Measurements from ENCODE around the gene RAI1.
A peak's percentile ranks its signal among the peaks of the same experiment; 100 is the strongest.
"Not testable (repeated sequence)": the region's sequence is repeated elsewhere in the genome, so short reads cannot be mapped to it uniquely, and the experiment has no call there.

RAI1 gene

GRCh38 chr17:17681187-17681743, at the start of gene RAI1:
Gene RAI1, plus strand, starts transcription at chr17:17681458. Its CDS starts 111,491 bp downstream, at chr17:17792949.
- DNase-seq: peak in 51 of 58 donors; percentile 18 to 76 (median 63)

DNA sequence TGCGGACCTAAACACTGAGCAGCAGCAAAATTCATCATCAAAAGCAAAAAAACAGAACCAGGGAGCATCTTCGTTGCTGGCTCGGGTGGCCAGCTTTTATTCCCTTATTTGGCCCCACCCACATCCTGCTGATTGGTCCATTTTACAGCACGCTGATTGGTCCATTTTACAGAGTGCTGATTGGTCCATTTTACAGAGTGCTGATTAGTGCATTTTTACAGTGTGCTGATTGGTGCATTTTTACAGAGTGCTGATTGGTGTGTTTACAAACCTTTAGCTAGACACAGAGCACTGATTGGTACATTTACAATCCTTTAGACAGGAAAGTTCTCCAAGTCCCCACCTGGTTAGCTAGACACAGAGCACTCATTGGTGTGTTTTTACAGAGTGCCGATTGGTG, 48.6 kb upstream of the RAI1 start:
- DNase-seq: not testable (repeated sequence)

DNA sequence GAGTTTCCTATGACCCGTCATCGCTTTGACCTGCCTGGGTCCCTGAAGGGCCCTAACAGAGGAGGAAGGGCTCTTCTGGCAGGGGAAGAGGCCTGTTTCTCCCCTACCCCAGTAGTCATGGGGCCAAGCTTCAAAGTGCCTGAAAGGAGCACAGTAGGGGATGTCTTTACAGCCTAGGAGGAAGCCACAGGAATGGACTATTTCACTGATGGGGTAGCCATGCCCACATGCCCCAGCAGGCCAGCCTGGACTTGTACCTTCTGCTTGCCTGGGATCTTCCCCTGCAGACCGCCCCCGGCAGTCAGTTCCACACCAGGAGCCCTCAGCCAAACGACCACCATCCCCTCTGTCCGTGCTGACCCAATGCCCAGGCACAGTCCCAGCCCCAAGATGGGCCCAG, 47.9 kb upstream of the RAI1 start:
- no peak for DNase-seq

DNA sequence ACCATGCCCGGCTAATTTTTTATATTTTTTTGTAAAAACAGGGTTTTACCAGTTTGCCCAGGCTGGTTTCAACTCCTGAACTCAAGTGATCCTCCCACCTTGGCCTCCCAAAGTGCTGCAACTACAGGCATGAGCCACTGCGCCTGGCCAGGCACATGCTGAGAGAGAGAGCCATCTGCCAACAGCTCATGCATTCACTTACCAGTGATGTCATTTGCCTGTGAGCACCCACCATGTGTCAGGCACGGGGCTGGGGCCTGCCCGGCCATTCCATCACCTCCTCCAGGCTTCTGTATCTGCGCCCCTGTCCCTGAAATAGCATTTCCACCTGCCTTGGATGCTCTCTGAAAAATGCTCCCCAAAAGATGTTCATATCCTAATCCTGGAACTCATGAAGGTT, 46.1 kb upstream of the RAI1 start:
- DNase-seq: no peak

- not testable (repeated sequence) for DNase-seq
These were observed 45.6 kb upstream of the RAI1 start for GRCh38 chr17:17635537-17636271.

GRCh38 chr17:17636272-17636885, 44.9 kb upstream of the RAI1 start:
- peak in 1 of 58 donors; percentile 6 for DNase-seq

- no peak for DNase-seq
These were observed 42.8 kb upstream of the RAI1 start for GRCh38 chr17:17638467-17638866.

DNA sequence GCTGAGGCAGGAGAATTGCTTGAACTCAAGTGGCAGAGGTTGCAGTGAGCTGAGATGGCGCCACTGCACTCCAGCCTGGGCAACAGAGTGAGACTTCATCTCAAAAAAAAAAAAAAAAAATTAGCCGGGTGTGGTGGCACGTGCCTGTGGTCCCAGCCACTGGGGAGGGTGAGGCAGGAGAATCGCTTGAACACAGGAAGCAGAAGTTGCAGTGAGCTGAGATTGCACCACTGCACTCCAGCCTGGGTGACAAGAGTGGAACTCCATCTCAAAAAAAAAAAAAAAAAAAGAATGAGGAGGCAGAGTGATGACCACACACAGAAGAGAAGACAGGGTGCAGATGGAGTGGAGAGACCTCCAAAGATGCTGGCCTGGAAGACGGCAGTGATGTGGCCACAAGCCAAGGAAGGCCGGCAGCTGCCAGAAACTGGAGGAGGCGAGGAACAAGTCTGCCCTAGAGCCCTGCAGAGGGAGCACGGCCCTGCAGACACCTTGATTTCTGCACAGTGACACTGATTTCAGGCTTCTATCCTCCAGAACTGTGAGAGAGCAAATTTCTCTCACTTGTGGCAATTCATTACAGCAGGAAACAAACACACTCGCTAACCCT, 41.5 kb upstream of the RAI1 start:
- not testable (repeated sequence) for DNase-seq

DNA sequence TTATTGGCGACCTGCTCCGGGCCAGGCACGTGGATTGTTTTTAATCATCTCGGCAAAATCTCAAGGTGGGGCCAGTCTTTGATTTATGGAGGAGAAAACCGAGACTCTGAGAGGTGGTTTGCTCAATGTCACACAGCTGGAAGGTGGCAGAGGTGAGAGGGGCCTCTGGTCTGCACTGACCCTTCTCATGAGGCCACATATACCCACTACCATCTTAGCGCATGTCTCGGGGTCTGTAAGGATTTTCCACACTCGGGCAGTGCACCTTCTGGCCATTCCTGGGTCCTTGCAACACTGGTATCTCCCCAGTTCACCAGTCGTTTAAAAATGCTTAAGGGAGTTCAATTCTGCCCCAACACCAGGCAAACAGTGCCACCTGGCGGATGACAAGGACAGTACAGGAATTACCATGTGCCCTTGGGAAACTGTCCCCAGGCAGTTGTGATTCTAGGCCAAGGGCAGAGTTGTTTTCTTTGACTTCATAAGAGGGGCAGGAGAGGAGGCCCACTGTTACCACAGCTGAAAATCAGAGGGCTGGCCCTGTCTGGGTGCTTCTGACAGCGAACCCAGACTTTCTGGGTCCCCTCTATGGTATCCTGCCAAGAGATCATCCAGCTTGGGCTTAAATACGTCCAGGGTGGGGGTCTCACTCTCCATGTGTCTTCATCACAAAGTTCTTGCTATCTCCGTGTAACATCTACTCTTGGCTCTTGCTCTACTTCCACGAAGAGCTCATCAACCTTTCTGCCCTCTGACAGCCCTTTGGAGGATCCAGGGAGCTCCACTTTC, 39.4 kb upstream of the RAI1 start:
- DNase-seq: peak in 55 of 58 donors; percentile 12 to 86 (median 59)

DNA sequence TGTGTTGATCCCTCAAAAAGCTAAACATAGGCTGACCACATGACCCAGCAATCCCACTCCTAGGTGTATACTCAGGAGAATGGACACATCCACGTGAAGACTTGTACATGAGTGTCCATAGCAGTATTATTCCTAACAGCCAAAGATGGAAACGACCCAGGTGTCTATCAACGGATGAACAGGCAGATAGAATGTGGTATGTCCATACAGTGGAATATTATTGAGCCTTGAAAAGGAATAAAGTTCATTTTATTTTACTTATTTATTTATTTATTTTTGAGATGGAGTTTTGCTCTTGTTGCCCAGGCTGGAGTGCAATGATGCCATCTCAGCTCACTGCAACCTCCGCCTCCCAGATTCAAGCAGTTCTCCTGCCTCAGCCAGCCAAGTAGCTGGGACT, 36.1 kb upstream of the RAI1 start:
- not testable (repeated sequence) for DNase-seq

DNA sequence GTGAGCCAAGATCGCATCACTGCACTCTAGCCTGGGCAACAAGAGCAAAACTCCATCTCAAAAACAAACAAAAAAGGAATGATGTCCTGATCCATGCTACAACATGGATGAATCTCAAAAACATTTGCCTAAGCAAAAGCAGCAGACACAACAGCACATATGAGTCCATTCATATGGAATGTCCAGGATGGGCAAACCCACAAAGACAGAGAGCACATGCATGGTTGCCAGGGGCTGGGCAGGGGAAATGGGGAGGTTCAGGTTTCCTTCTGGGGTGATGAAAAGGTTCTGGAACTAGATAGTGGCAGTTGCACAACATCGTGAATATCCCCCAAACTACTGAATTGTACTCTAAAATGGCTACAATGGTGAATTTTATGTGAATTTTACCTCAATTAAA, 35.3 kb upstream of the RAI1 start:
- no peak for DNase-seq

GRCh38 chr17:17647524-17648178, 33.6 kb upstream of the RAI1 start:
- DNase-seq: no peak

- DNase-seq: no peak
These were observed 32.5 kb upstream of the RAI1 start for GRCh38 chr17:17648762-17649161.

DNA sequence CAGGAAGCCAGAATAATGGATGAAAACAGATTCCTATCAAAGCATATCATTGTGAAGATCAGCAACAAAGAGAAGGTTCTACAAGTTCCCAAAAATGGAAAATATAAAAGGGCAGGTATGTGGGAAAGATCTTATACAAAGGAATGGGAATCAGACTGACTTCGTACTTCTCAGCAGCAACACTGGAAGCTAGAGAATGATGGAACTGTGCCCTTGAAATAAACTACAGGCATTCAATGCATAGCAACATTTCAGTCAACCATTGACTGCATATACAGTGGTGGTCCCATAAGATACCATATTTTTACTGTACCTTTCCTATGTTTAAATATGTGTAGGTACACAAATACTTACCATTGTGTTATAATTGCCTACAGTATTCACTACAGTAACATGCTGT, 30.3 kb upstream of the RAI1 start:
- no peak for DNase-seq

DNA sequence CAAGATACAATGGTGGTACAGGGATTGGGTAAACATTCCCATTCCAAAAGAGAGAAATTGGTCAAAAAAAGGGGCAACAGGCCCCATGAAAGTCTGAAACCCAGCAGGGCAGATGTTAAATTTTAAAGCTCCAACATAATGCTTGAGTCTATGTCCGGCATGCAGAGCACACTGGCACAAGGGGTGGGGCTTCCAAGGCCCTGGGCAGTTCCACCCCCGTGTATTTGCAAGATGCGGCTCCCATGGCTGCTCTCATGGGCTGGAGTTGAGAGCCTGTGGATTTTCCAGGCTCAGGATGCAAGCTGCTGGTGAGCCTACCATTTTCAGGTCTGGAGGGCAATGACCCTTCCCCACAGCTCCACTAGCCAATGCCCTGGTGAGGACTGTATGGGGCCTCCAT, 27.9 kb upstream of the RAI1 start:
- DNase-seq: no peak

- DNase-seq: no peak
These were observed 21.9 kb upstream of the RAI1 start for GRCh38 chr17:17659340-17659739.

GRCh38 chr17:17661134-17661533, 20.1 kb upstream of the RAI1 start:
- no peak for DNase-seq

DNA sequence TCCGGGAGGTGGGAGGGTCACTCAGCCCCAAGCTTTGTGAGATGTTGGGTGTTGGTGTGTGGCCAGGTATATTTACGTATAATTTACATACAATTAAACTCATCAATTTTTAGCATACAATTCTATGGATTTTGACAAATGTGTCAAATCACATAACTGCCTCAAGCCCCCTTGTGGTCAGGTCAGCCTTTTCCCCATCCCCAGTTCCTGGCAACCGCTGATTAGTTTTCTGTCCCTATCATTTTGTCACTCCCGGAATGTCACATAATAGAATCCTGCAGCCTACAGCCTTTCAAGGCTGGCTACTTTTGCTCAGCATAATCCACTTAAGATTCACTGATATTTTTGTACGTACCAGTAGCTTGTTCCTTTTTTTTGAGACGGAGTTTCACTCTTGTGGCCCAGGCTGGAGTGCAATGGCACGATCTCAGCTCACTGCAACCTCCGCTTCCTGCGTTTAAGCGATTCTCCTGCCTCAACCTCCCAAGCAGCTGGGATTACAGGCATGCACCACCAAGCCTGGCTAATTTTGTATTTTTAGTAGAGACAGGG, 19.3 kb upstream of the RAI1 start:
- DNase-seq: no peak

- DNase-seq: peak in 48 of 58 donors; percentile 10 to 87 (median 49)
These were observed 17.8 kb upstream of the RAI1 start for GRCh38 chr17:17663160-17664063.
